Measurements from ENCODE around the gene PROKR1.
"Not testable (repeated sequence)": the region's sequence is repeated elsewhere in the genome, so short reads cannot be mapped to it uniquely, and the experiment has no call there.

DNA sequence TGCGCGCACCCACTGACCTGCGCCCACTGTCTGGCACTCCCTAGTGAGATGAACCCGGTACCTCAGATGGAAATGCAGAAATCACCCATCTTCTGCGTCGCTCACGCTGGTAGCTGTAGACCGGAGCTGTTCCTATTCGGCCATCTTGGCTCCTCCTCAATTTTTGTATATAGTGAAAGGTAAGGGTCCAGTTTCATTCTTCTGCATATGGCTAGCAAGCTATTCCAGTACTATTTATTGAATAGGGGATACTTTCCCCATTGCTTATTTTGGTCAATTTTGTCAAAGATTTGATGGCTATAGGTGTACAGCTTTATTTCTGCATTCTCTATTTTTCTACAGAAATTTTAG lies 36.5 kb downstream of the PROKR1 start:
- not testable (repeated sequence) for TF ChIP-seq MYC (IDR thresholded peaks at IDR 0.05; ENCODE audit: borderline replicate concordance, low read length); CTCF (IDR thresholded peaks at IDR 0.05)
